ENCODE results near the gene TAF12.

- TF ChIP-seq, protein P1, sequence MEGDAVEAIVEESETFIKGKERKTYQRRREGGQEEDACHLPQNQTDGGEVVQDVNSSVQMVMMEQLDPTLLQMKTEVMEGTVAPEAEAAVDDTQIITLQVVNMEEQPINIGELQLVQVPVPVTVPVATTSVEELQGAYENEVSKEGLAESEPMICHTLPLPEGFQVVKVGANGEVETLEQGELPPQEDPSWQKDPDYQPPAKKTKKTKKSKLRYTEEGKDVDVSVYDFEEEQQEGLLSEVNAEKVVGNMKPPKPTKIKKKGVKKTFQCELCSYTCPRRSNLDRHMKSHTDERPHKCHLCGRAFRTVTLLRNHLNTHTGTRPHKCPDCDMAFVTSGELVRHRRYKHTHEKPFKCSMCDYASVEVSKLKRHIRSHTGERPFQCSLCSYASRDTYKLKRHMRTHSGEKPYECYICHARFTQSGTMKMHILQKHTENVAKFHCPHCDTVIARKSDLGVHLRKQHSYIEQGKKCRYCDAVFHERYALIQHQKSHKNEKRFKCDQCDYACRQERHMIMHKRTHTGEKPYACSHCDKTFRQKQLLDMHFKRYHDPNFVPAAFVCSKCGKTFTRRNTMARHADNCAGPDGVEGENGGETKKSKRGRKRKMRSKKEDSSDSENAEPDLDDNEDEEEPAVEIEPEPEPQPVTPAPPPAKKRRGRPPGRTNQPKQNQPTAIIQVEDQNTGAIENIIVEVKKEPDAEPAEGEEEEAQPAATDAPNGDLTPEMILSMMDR (IDR thresholded peaks at IDR 0.05; ENCODE audit: low read length): no peak
- no peak for TF ChIP-seq EZH2 (IDR thresholded peaks at IDR 0.05; ENCODE audit: borderline replicate concordance, low read length)
Measured at GRCh38 chr1:28566931-28567330, 75.9 kb downstream of the TAF12 start.
